Renal cortical epithelial cell (primary cell): ENCODE results near the gene CBLB. TPM values are rescaled to one million over a fixed set of nuclear protein-coding genes. Genes with fewer than 3 reads are reported as not detected.
A peak's percentile ranks its signal among the peaks of the same experiment; 100 is the strongest.
"Not testable (repeated sequence)": the region's sequence is repeated elsewhere in the genome, so short reads cannot be mapped to it uniquely, and the experiment has no call there.

Experiments used
- DNase-seq: peaks from one replicate; pipeline ENCODE4 v3.0.0-alpha.2; 2011; ENCODE audit warnings: low read depth
- total RNA-seq: library from RNA; depleted of rRNA; stranded (reverse); fragments of >200 nt; gene quantifications from 2 replicates; pipeline ENCODE4 v1.2.3, GENCODE V29; 2014

Gene CBLB
- total RNA-seq, 1 donor from 2014 or later = 94.7 TPM

- DNase-seq = no peak
Observed at GRCh38 chr3:105821433-105821832, 47.4 kb downstream of the CBLB start.

GRCh38 chr3:105816833-105817232 is 52.0 kb downstream of the CBLB start:
- no peak for DNase-seq

GRCh38 chr3:105815331-105815730 is 53.5 kb downstream of the CBLB start:
- DNase-seq = not testable (repeated sequence)

GRCh38 chr3:105813710-105814109 is 55.1 kb downstream of the CBLB start:
- no peak for DNase-seq

GRCh38 chr3:105812194-105812586 is 56.6 kb downstream of the CBLB start:
- DNase-seq = peak; percentile 79

- no peak for DNase-seq
Observed at GRCh38 chr3:105811518-105812193, 57.2 kb downstream of the CBLB start.

GRCh38 chr3:105809208-105809888 is 59.5 kb downstream of the CBLB start:
- DNase-seq = peak; percentile 48

- no peak for DNase-seq
Observed at GRCh38 chr3:105807701-105808100, 61.1 kb downstream of the CBLB start.

GRCh38 chr3:105807146-105807545 is 61.7 kb downstream of the CBLB start:
- DNase-seq = no peak

- peak; percentile 58 for DNase-seq
Observed at GRCh38 chr3:105806359-105806758, 62.5 kb downstream of the CBLB start.

- DNase-seq = no peak
Observed at GRCh38 chr3:105805404-105805803, 63.4 kb downstream of the CBLB start.

GRCh38 chr3:105802118-105802706 is 66.6 kb downstream of the CBLB start:
- DNase-seq = no peak

GRCh38 chr3:105801397-105801796 is 67.4 kb downstream of the CBLB start:
- DNase-seq = peak; percentile 22

- DNase-seq = no peak
Observed at GRCh38 chr3:105800320-105800719, 68.5 kb downstream of the CBLB start.

- no peak for DNase-seq
Observed at GRCh38 chr3:105799286-105799685, 69.5 kb downstream of the CBLB start.

- DNase-seq = peak; percentile 22
Observed at GRCh38 chr3:105798381-105798934, 70.4 kb downstream of the CBLB start.

GRCh38 chr3:105793040-105793439 is 75.8 kb downstream of the CBLB start:
- DNase-seq = no peak

GRCh38 chr3:105791919-105792786 is 76.7 kb downstream of the CBLB start:
- peak; percentile 75 for DNase-seq

- peak; percentile 22 for DNase-seq
Observed at GRCh38 chr3:105791131-105791530, 77.7 kb downstream of the CBLB start.

- DNase-seq = no peak
Observed at GRCh38 chr3:105790534-105790933, 78.3 kb downstream of the CBLB start.

GRCh38 chr3:105788593-105788992 is 80.2 kb downstream of the CBLB start:
- no peak for DNase-seq

- DNase-seq = no peak
Observed at GRCh38 chr3:105787453-105787852, 81.4 kb downstream of the CBLB start.
